Upper lobe of left lung (tissue), 6 donors: ENCODE measurements around the gene NKX2-3. TPM values are rescaled to one million over a fixed set of nuclear protein-coding genes. Genes with fewer than 3 reads are reported as not detected.

ENCODE experiments used
- ATAC-seq, 2 donors: fragments of 200-7000 bp; cut with Tn5 transposase; one replicate each; pipeline ENCODE4 v1.9.1; 2022; ENCODE audit warnings: mild to moderate bottlenecking in 2 of 2, moderate library complexity in 2 of 2; ENCODE audit not compliant: low FRiP score in 2 of 2
- DNase-seq, 2 donors: peaks; one replicate each; pipeline ENCODE4 v3.0.0-alpha.2; 2019 to 2020
- H3K27ac ChIP-seq, 4 donors: fragments of 200-600 bp; sonication (generic); one replicate each; pipeline ENCODE4 v1.5.1; 2016 to 2019
- H3K27me3 ChIP-seq, 4 donors: fragments of 200-600 bp; sonication (generic); one replicate each; pipeline ENCODE4 v1.5.1; 2017 to 2019
- H3K36me3 ChIP-seq, 4 donors: fragments of 200-600 bp; sonication (generic); one replicate each; pipeline ENCODE4 v1.5.1; 2016 to 2019
- H3K4me1 ChIP-seq, 4 donors: fragments of 200-600 bp; sonication (generic); one replicate each; pipeline ENCODE4 v1.5.1; 2018 to 2019
- H3K4me3 ChIP-seq, 4 donors: fragments of 200-600 bp; sonication (generic); one replicate each; pipeline ENCODE4 v1.5.1; 2017 to 2019; ENCODE audit warnings: mild to moderate bottlenecking in 2 of 4, moderate library complexity in 1 of 4
- H3K9me3 ChIP-seq, 4 donors: fragments of 200-600 bp; sonication (generic); one replicate each; pipeline ENCODE4 v1.5.1; 2018 to 2019
- EP300 ChIP-seq, 4 donors: sonication (generic); formaldehyde crosslinking; IDR thresholded peaks; one replicate each; pipeline ENCODE4 v1.5.1; 2017; ENCODE audit warnings: antibody characterized with exemption in 4 of 4, control low read depth in 2 of 4
- POLR2A ChIP-seq, 4 donors: fragments of 450-650 bp; IDR thresholded peaks; one replicate each; pipeline ENCODE4 v1.5.1; 2016 to 2017; ENCODE audit warnings: antibody characterized with exemption in 4 of 4, mild to moderate bottlenecking in 2 of 4
- POLR2AphosphoS5 ChIP-seq, 2 donors: sonication (generic); formaldehyde crosslinking; IDR thresholded peaks; one replicate each; pipeline ENCODE4 v1.5.1; 2017; ENCODE audit warnings: antibody characterized with exemption in 2 of 2
- WGBS, 2 donors: methylation state at CpG; one replicate each; pipeline ENCODE4 v1.1.5; 2017 to 2018; 5-methylcytosine and 5-hydroxymethylcytosine counted together
- total RNA-seq, 6 donors: library from RNA; depleted of rRNA in 4 of 6; stranded (reverse); fragments of >200 nt in 4 of 6; gene quantifications; one replicate each; pipeline versions ENCODE4 v1.1.0 to v1.2.1, GENCODE V29; 2016 to 2021
- TF ChIP-seq, protein P1 (sequence below), 6 experiments: fragments of 450-650 bp in 4 of 6; fragments of 200-600 bp in 2 of 6; sonication (generic) in 2 of 6; IDR thresholded peaks; one replicate each; pipeline ENCODE4 v1.5.1; 2016 to 2019; ENCODE audit warnings: antibody characterized with exemption in 6 of 6
- donor health status: DM: no; HTN: no; CAD: no; lungs with moderate emphysema.
- donor health status: DM: no; HTN: yes; CAD: no; lungs with severe emphysema.

The NKX2-3 gene
- total RNA-seq, 6 donors from 2014 or later, result 0.10 to 0.20 TPM; not detected in 4

GRCh38 chr10:99551158-99551557, 18.4 kb downstream of the NKX2-3 start:
- no peaks in the 10 kb centered on the region for H3K36me3 ChIP-seq
- no peaks in the 10 kb centered on the region for H3K9me3 ChIP-seq
- H3K4me1 ChIP-seq, result no peaks in the 10 kb centered on the region
- DNase-seq (no peak), ATAC-seq (no peak)
- TF ChIP-seq, protein P1, sequence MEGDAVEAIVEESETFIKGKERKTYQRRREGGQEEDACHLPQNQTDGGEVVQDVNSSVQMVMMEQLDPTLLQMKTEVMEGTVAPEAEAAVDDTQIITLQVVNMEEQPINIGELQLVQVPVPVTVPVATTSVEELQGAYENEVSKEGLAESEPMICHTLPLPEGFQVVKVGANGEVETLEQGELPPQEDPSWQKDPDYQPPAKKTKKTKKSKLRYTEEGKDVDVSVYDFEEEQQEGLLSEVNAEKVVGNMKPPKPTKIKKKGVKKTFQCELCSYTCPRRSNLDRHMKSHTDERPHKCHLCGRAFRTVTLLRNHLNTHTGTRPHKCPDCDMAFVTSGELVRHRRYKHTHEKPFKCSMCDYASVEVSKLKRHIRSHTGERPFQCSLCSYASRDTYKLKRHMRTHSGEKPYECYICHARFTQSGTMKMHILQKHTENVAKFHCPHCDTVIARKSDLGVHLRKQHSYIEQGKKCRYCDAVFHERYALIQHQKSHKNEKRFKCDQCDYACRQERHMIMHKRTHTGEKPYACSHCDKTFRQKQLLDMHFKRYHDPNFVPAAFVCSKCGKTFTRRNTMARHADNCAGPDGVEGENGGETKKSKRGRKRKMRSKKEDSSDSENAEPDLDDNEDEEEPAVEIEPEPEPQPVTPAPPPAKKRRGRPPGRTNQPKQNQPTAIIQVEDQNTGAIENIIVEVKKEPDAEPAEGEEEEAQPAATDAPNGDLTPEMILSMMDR (IDR thresholded peaks at IDR 0.05), result no peak
- TF ChIP-seq POLR2AphosphoS5 (IDR thresholded peaks at IDR 0.05) (no peak), POLR2A (IDR thresholded peaks at IDR 0.05) (no peak), EP300 (IDR thresholded peaks at IDR 0.05) (no peak)
- no peak overlapping the region for H3K27ac ChIP-seq
- H3K4me3 ChIP-seq, result no peak overlapping the region
- 26 to 32% methylated on average over 5 of the region's 5 CpGs for WGBS, 2 donors
- H3K27me3 ChIP-seq, result no peaks in the 10 kb centered on the region

- DNase-seq (no peak), ATAC-seq (no peak)
- H3K36me3 ChIP-seq, result no peaks in the 10 kb centered on the region
- H3K4me3 ChIP-seq, result no peak overlapping the region
- TF ChIP-seq POLR2AphosphoS5 (IDR thresholded peaks at IDR 0.05) (no peak), POLR2A (IDR thresholded peaks at IDR 0.05) (no peak), EP300 (IDR thresholded peaks at IDR 0.05) (no peak)
- TF ChIP-seq, protein P1 (IDR thresholded peaks at IDR 0.05), result no peak
- H3K4me1 ChIP-seq, result no peaks in the 10 kb centered on the region
- 17 to 50% methylated on average over 3 of the region's 3 CpGs for WGBS, 2 donors
- H3K9me3 ChIP-seq, result no peaks in the 10 kb centered on the region
- no peak overlapping the region for H3K27ac ChIP-seq
- H3K27me3 ChIP-seq, result no peaks in the 10 kb centered on the region
Observed at GRCh38 chr10:99551616-99552015, 18.9 kb downstream of the NKX2-3 start.

GRCh38 chr10:99555371-99555770, 22.6 kb downstream of the NKX2-3 start:
- TF ChIP-seq EP300 (IDR thresholded peaks at IDR 0.05), result no peak
- TF ChIP-seq POLR2AphosphoS5 (IDR thresholded peaks at IDR 0.05), result no peak
- TF ChIP-seq, protein P1 (IDR thresholded peaks at IDR 0.05), result no peak
- no peaks in the 10 kb centered on the region for H3K4me1 ChIP-seq
- 54 to 67% methylated on average over 11 of the region's 11 CpGs for WGBS, 2 donors
- ATAC-seq (no peak), DNase-seq (no peak)
- no peaks in the 10 kb centered on the region for H3K27me3 ChIP-seq
- H3K4me3 ChIP-seq, result no peak overlapping the region
- no peaks in the 10 kb centered on the region for H3K9me3 ChIP-seq
- no peaks in the 10 kb centered on the region for H3K36me3 ChIP-seq
- H3K27ac ChIP-seq, result no peak overlapping the region

DNA sequence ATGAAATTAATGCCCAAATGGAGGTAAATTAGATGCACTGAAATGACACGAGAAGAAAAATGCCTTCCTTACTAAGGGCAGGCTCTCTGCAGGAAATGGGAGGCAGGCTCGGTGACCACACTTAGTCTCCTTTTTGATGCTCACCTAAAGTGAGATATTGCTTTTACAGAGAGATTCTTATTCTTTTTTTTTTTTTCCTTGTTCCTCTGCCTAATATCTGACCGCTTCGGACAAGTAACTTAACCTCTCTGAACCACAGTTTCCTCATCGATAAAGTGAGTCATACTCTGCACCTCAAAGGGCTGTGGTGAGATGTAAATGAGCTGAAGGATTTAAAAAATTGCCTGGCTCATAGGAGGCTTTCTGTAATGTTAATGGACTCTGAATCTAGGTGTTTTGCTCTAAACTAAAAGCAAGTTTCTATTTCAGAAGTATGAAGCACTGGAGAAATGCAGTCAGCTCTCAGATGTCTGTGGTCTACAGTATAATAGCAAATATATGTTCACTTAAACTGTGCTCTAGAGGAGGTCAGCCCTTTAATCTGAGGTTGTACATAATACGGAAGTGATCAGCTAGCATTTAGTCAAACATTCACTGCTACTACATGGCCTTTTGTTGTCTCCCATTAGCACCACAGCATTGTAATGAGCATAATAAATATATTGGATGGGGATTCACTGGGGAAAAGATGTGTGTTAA, 23.2 kb downstream of the NKX2-3 start:
- H3K27ac ChIP-seq, result no peak overlapping the region
- H3K9me3 ChIP-seq, result no peaks in the 10 kb centered on the region
- ATAC-seq, result no peak
- TF ChIP-seq EP300 (IDR thresholded peaks at IDR 0.05) (no peak), POLR2A (IDR thresholded peaks at IDR 0.05) (no peak), POLR2AphosphoS5 (IDR thresholded peaks at IDR 0.05) (no peak)
- TF ChIP-seq, protein P1 (IDR thresholded peaks at IDR 0.05), result no peak
- H3K36me3 ChIP-seq, result no peaks in the 10 kb centered on the region
- H3K4me3 ChIP-seq, result no peak overlapping the region
- 35 to 38% methylated on average over 6 of the region's 6 CpGs for WGBS, 2 donors
- no peaks in the 10 kb centered on the region for H3K27me3 ChIP-seq
- DNase-seq, result no peak
- no peaks in the 10 kb centered on the region for H3K4me1 ChIP-seq

- no peak for ATAC-seq
- WGBS, 2 donors, result 85 to 95% methylated on average over 5 of the region's 5 CpGs
- H3K4me3 ChIP-seq, result no peak overlapping the region
- H3K36me3 ChIP-seq, result no peaks in the 10 kb centered on the region
- DNase-seq, result no peak
- H3K4me1 ChIP-seq, result no peaks in the 10 kb centered on the region
- no peaks in the 10 kb centered on the region for H3K9me3 ChIP-seq
- no peaks in the 10 kb centered on the region for H3K27me3 ChIP-seq
- no peak for TF ChIP-seq EP300 (IDR thresholded peaks at IDR 0.05)
- TF ChIP-seq, protein P1 (IDR thresholded peaks at IDR 0.05), result no peak
- no peak for TF ChIP-seq POLR2A (IDR thresholded peaks at IDR 0.05)
- TF ChIP-seq POLR2AphosphoS5 (IDR thresholded peaks at IDR 0.05), result no peak
- no peak overlapping the region for H3K27ac ChIP-seq
Observed at GRCh38 chr10:99557044-99557443, 24.3 kb downstream of the NKX2-3 start.
